Neural progenitor cell (in vitro differentiated cells): ENCODE results near the gene ZBTB24. TPM values are rescaled to one million over a fixed set of nuclear protein-coding genes. Genes with fewer than 3 reads are reported as not detected.
A peak's percentile ranks its signal among the peaks of the same experiment; 100 is the strongest.

ENCODE experiments used
- DNase-seq: peaks from one replicate; pipeline ENCODE4 v3.0.0-alpha.2; 2016; ENCODE audit warnings: low spot score
- H2AFZ ChIP-seq: fragments of 200-600 bp; sonication (generic); replicated peaks from 2 replicates; pipeline ENCODE4 v1.6.1; 2016; ENCODE audit warnings: antibody characterized with exemption
- H3F3A ChIP-seq: fragments of 200-600 bp; sonication (generic); 2 replicates; pipeline ENCODE4 v1.6.1; 2016; ENCODE audit warnings: antibody characterized with exemption, low read depth
- H3K27ac ChIP-seq: fragments of 200-600 bp; sonication (generic); 2 replicates; pipeline ENCODE4 v1.5.1; 2016; ENCODE audit warnings: mild to moderate bottlenecking
- H3K27me3 ChIP-seq: fragments of 200-600 bp; sonication (generic); 2 replicates; pipeline ENCODE4 v1.6.1; 2016; ENCODE audit warnings: mild to moderate bottlenecking, moderate library complexity
- H3K36me3 ChIP-seq: fragments of 200-600 bp; sonication (generic); 2 replicates; pipeline ENCODE4 v1.5.1; 2016
- H3K4me1 ChIP-seq: fragments of 200-600 bp; sonication (generic); 2 replicates; pipeline ENCODE4 v1.6.1; 2016; ENCODE audit warnings: mixed run types
- H3K4me2 ChIP-seq: fragments of 200-600 bp; sonication (generic); 2 replicates; pipeline ENCODE4 v1.6.1; 2016
- H3K4me3 ChIP-seq: fragments of 200-600 bp; sonication (generic); 2 replicates; pipeline ENCODE4 v1.5.1; 2016
- H3K79me2 ChIP-seq: fragments of 200-600 bp; sonication (generic); 2 replicates; pipeline ENCODE4 v1.6.1; 2016; ENCODE audit warnings: low read depth
- H3K9ac ChIP-seq: fragments of 200-600 bp; sonication (generic); 2 replicates; pipeline ENCODE4 v1.6.1; 2016
- H3K9me3 ChIP-seq: fragments of 200-600 bp; sonication (generic); 2 replicates; pipeline ENCODE4 v1.5.1; 2016; ENCODE audit warnings: low read depth
- H4K20me1 ChIP-seq: fragments of 200-600 bp; sonication (generic); 2 replicates; pipeline ENCODE4 v1.6.1; 2016; ENCODE audit warnings: low read depth
- H3K27ac Mint-ChIP-seq: 3 replicates; pipeline ENCODE4 v1.8.0; 2021; ENCODE audit warnings: mixed read lengths
- H3K27me3 Mint-ChIP-seq: 2 replicates; pipeline ENCODE4 v1.8.0; 2022; ENCODE audit warnings: low read depth, mild to moderate bottlenecking, inconsistent platforms, moderate library complexity, mixed read lengths; ENCODE audit not compliant: insufficient read depth
- H3K36me3 Mint-ChIP-seq: 3 replicates; pipeline ENCODE4 v1.8.0; 2021; ENCODE audit warnings: mixed read lengths
- H3K4me1 Mint-ChIP-seq: 3 replicates; pipeline ENCODE4 v1.8.0; 2021; ENCODE audit warnings: mixed read lengths
- H3K4me3 Mint-ChIP-seq: 3 replicates; pipeline ENCODE4 v1.8.0; 2021; ENCODE audit warnings: mild to moderate bottlenecking, moderate library complexity, mixed read lengths
- H3K9me3 Mint-ChIP-seq: 3 replicates; pipeline ENCODE4 v1.8.0; 2020; ENCODE audit warnings: mixed read lengths
- EZH2 ChIP-seq: fragments of 200-600 bp; sonication (generic); IDR thresholded peaks from 2 replicates; pipeline ENCODE4 v1.6.1; 2017; ENCODE audit warnings: antibody characterized with exemption, mild to moderate bottlenecking, moderate library complexity
- EZH2phosphoT487 ChIP-seq: fragments of 200-600 bp; sonication (generic); IDR thresholded peaks from 2 replicates; pipeline ENCODE4 v1.6.1; 2017; ENCODE audit warnings: antibody characterized with exemption
- total RNA-seq: library from RNA; depleted of rRNA; stranded (reverse); fragments of >200 nt; gene quantifications from 2 replicates; pipeline ENCODE4 v1.2.3, GENCODE V29; 2015; ENCODE audit warnings: low replicate concordance
- TF ChIP-seq, protein P1 (sequence below): fragments of 200-600 bp; sonication (generic); IDR thresholded peaks from 2 replicates; pipeline ENCODE4 v1.5.1; 2017; ENCODE audit warnings: antibody characterized with exemption, mild to moderate bottlenecking

The ZBTB24 gene
- total RNA-seq, 1 donor from 2014 or later: 17.3 TPM

DNA sequence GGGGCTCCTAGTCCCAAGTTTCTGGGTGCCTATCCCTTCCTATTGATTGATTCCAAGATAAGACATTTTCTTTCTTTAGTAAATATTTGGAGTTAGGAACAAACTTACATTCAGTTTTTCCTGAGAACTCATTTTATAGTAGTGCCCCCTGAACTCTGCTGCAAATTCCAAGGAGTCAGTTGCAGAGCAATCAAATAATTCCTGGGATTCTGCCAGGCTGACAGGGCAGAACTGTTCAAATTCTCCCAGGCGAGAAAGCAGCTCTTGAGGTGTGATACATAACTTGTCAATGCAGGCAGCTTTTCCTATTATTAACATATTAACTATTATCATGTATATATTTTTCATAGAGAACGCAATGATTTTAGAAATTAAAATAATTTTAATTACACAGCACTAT, 15.9 kb upstream of the ZBTB24 start:
- Mint-ChIP-seq H3K27ac (no peak overlapping the region), H3K4me1 (peaks cover 22% of the 10 kb centered on the region), H3K36me3 (no peaks in the 10 kb centered on the region), H3K4me3 (no peak overlapping the region), H3K27me3 (peaks cover 5% of the 10 kb centered on the region), H3K9me3 (no peaks in the 10 kb centered on the region)
- Histone ChIP-seq H3K27ac (no peak overlapping the region), H3K4me3 (no peak overlapping the region), H3K79me2 (no peaks in the 10 kb centered on the region), H3K36me3 (no peaks in the 10 kb centered on the region), H3K4me2 (no peak overlapping the region), H3K4me1 (peaks cover 20% of the 10 kb centered on the region), H2AFZ (no peak overlapping the region), H3K9me3 (no peaks in the 10 kb centered on the region), H3F3A (no peaks in the 10 kb centered on the region), H3K9ac (no peak overlapping the region), H3K27me3 (no peaks in the 10 kb centered on the region), H4K20me1 (no peaks in the 10 kb centered on the region)
- no peak for TF ChIP-seq EZH2phosphoT487
- no peak for DNase-seq

DNA sequence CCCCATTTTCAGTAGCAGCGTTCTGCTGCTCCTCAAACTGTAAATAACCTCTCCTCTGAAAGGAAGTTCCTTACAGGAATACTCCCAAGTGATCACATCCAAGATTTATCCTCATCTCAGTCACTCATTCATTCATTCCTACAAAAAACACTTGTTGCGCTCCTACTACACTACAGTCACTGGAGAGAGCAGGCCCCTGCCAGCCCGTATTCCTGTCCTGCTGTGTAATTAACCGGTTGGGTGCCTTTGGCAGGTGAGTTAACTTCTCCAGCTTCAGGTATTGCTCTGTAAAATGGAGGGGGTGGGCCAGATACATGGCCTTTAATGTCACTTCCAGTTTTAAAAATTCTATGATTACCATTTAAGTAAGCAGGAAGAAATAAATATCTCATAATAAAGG, 15.0 kb upstream of the ZBTB24 start:
- Histone ChIP-seq H3K27me3 (no peaks in the 10 kb centered on the region), H3K27ac (no peak overlapping the region), H3K4me3 (no peak overlapping the region), H3K36me3 (no peaks in the 10 kb centered on the region), H4K20me1 (no peaks in the 10 kb centered on the region), H3K79me2 (no peaks in the 10 kb centered on the region), H2AFZ (no peak overlapping the region), H3K9ac (no peak overlapping the region), H3K4me2 (no peak overlapping the region), H3K4me1 (peaks cover 14% of the 10 kb centered on the region), H3F3A (no peaks in the 10 kb centered on the region), H3K9me3 (no peaks in the 10 kb centered on the region)
- Mint-ChIP-seq H3K4me1 (peaks cover 19% of the 10 kb centered on the region), H3K27me3 (peaks cover 2% of the 10 kb centered on the region), H3K36me3 (no peaks in the 10 kb centered on the region), H3K4me3 (no peak overlapping the region), H3K9me3 (no peaks in the 10 kb centered on the region), H3K27ac (peak overlapping the region; percentile 19)
- DNase-seq: no peak
- TF ChIP-seq EZH2 (no peak), EZH2phosphoT487 (no peak)
- TF ChIP-seq, protein P1, sequence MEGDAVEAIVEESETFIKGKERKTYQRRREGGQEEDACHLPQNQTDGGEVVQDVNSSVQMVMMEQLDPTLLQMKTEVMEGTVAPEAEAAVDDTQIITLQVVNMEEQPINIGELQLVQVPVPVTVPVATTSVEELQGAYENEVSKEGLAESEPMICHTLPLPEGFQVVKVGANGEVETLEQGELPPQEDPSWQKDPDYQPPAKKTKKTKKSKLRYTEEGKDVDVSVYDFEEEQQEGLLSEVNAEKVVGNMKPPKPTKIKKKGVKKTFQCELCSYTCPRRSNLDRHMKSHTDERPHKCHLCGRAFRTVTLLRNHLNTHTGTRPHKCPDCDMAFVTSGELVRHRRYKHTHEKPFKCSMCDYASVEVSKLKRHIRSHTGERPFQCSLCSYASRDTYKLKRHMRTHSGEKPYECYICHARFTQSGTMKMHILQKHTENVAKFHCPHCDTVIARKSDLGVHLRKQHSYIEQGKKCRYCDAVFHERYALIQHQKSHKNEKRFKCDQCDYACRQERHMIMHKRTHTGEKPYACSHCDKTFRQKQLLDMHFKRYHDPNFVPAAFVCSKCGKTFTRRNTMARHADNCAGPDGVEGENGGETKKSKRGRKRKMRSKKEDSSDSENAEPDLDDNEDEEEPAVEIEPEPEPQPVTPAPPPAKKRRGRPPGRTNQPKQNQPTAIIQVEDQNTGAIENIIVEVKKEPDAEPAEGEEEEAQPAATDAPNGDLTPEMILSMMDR: no peak

DNA sequence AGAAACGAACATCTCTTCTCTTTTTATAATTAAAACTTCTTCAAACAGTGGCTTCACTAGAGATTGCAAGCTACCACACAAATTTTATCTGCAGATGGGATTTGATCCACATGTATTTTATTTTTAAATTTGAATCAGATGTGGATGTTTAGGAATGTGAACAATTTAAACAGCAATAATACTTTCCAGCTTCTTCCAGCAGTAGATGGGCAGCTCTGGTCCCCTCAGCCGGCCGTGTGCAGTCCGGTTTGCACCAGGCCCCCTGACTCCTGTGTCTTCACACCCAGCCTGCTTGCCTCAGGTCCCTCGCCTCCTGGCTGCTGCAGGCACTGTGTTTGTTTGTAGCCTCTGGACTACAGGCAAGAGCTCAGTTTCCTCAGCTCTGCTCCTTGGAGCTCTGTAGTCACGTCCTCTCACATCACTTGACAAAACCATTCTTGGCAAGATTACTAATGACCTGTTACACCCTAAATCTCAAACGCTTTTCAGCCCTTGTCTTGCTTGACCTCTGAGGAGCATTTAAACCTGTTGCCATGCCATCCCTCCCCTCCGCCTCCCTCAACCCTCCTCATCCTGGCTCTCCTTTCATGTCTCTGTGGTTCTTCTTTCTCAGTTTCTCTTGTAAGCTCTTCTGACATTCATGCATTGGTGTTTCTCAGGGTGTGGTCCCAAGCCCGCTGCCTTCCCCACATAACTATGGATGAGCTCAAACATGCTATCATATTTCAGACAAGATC, 13.2 kb upstream of the ZBTB24 start:
- no peaks in the 10 kb centered on the region for H3K9me3 Mint-ChIP-seq
- Histone ChIP-seq H3F3A (peaks cover 6% of the 10 kb centered on the region), H2AFZ (no peak overlapping the region), H3K9me3 (no peaks in the 10 kb centered on the region), H3K27ac (no peak overlapping the region), H3K4me2 (no peak overlapping the region), H3K36me3 (no peaks in the 10 kb centered on the region), H3K4me1 (peaks cover 23% of the 10 kb centered on the region), H4K20me1 (no peaks in the 10 kb centered on the region), H3K79me2 (no peaks in the 10 kb centered on the region), H3K27me3 (no peaks in the 10 kb centered on the region), H3K4me3 (no peak overlapping the region), H3K9ac (no peak overlapping the region)
- no peak for DNase-seq
- peaks cover 28% of the 10 kb centered on the region for H3K4me1 Mint-ChIP-seq
- no peak for TF ChIP-seq EZH2
- TF ChIP-seq, protein P1: no peak
- TF ChIP-seq EZH2phosphoT487: no peak
- no peaks in the 10 kb centered on the region for H3K36me3 Mint-ChIP-seq
- no peak overlapping the region for H3K4me3 Mint-ChIP-seq
- H3K27me3 Mint-ChIP-seq: peaks cover 2% of the 10 kb centered on the region
- peak overlapping the region; percentile 47 for H3K27ac Mint-ChIP-seq

DNA sequence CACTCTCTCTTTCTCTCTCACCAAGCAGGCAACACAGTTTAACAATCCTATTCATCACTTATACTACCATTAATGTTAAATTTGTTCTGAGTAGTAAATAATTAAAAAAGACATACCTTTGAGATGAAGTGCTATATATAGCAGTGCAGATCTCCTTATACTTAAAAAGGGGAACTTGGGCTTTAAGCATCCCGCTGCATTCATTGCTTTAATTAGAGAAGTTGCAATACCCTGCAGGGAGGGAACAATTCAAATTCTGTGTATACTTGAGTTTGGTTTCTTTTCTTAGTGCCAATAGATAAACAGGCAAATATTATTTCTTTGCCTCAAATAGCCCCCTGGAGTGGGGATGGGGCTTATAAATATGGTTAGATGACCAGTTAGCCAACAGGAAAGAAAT, 10.8 kb upstream of the ZBTB24 start:
- TF ChIP-seq EZH2: no peak
- TF ChIP-seq, protein P1: no peak
- Histone ChIP-seq H3K9ac (no peak overlapping the region), H3K9me3 (no peaks in the 10 kb centered on the region), H3K4me3 (no peak overlapping the region), H4K20me1 (no peaks in the 10 kb centered on the region), H3K4me1 (peaks cover 30% of the 10 kb centered on the region), H3K27ac (no peak overlapping the region), H3K36me3 (no peaks in the 10 kb centered on the region), H3F3A (peaks cover 10% of the 10 kb centered on the region), H3K79me2 (no peaks in the 10 kb centered on the region), H2AFZ (no peak overlapping the region), H3K27me3 (no peaks in the 10 kb centered on the region), H3K4me2 (no peak overlapping the region)
- H3K4me3 Mint-ChIP-seq: no peak overlapping the region
- no peak overlapping the region for H3K27ac Mint-ChIP-seq
- no peaks in the 10 kb centered on the region for H3K36me3 Mint-ChIP-seq
- H3K4me1 Mint-ChIP-seq: peaks cover 35% of the 10 kb centered on the region
- peaks cover 2% of the 10 kb centered on the region for H3K27me3 Mint-ChIP-seq
- H3K9me3 Mint-ChIP-seq: no peaks in the 10 kb centered on the region
- no peak for DNase-seq
